RKO (cell line): ENCODE measurements around the gene ST3GAL3.

Experiments used
- DNase-seq: peaks from one replicate; pipeline ENCODE4 v3.0.0-alpha.2; 2016; ENCODE audit warnings: low spot score

The ST3GAL3 gene

GRCh38 chr1:43851561-43852338 is 144.4 kb downstream of the ST3GAL3 start:
- no peak for DNase-seq

- DNase-seq: no peak
These were observed 146.0 kb downstream of the ST3GAL3 start for GRCh38 chr1:43853161-43853921.

- no peak for DNase-seq
These were observed 147.1 kb downstream of the ST3GAL3 start for GRCh38 chr1:43854473-43854872.

GRCh38 chr1:43856188-43856587 is 148.9 kb downstream of the ST3GAL3 start:
- no peak for DNase-seq

- DNase-seq: no peak
These were observed 149.8 kb downstream of the ST3GAL3 start for GRCh38 chr1:43857163-43857562.

GRCh38 chr1:43858324-43858723 is 151.0 kb downstream of the ST3GAL3 start:
- DNase-seq: no peak

GRCh38 chr1:43861337-43861736 is 154.0 kb downstream of the ST3GAL3 start:
- DNase-seq: no peak

GRCh38 chr1:43861988-43862735 is 154.8 kb downstream of the ST3GAL3 start:
- no peak for DNase-seq

- DNase-seq: no peak
These were observed 157.0 kb downstream of the ST3GAL3 start for GRCh38 chr1:43864111-43865045.

GRCh38 chr1:43866201-43866600 is 158.9 kb downstream of the ST3GAL3 start:
- DNase-seq: no peak

GRCh38 chr1:43867976-43868740 is 160.8 kb downstream of the ST3GAL3 start:
- peak; percentile 23 for DNase-seq

GRCh38 chr1:43868741-43869067 is 161.4 kb downstream of the ST3GAL3 start:
- DNase-seq: no peak

GRCh38 chr1:43870306-43870705 is 163.0 kb downstream of the ST3GAL3 start:
- DNase-seq: no peak

- DNase-seq: no peak
These were observed 164.0 kb downstream of the ST3GAL3 start for GRCh38 chr1:43871181-43871910.

- no peak for DNase-seq
These were observed 164.9 kb downstream of the ST3GAL3 start for GRCh38 chr1:43872280-43872679.

GRCh38 chr1:43873851-43874250 is 166.5 kb downstream of the ST3GAL3 start:
- DNase-seq: no peak

- no peak for DNase-seq
These were observed 167.4 kb downstream of the ST3GAL3 start for GRCh38 chr1:43874716-43875115.

- no peak for DNase-seq
These were observed 168.0 kb downstream of the ST3GAL3 start for GRCh38 chr1:43875331-43875730.

- DNase-seq: no peak
These were observed 169.8 kb downstream of the ST3GAL3 start for GRCh38 chr1:43877101-43877500.

- no peak for DNase-seq
These were observed 171.1 kb downstream of the ST3GAL3 start for GRCh38 chr1:43878440-43878839.
